A673 (cell line): ENCODE results near the gene TNRC6C.

Experiments used
- EZH2 ChIP-seq: fragments of 200-600 bp; sonication (generic); IDR thresholded peaks from 2 replicates; pipeline ENCODE4 v1.6.1; 2017; ENCODE audit warnings: borderline replicate concordance, low read depth, mild to moderate bottlenecking, mixed read lengths, antibody characterized with exemption, low read length; ENCODE audit not compliant: poor library complexity, severe bottlenecking
- TF ChIP-seq, protein P1 (sequence below): fragments of 300-800, 200-600 bp; sonication (generic); conservative IDR thresholded peaks from 2 replicates; pipeline ENCODE4 v1.5.1; 2017; ENCODE audit warnings: low read depth, mild to moderate bottlenecking, antibody characterized with exemption, low read length, moderate library complexity, mixed read lengths

DNA sequence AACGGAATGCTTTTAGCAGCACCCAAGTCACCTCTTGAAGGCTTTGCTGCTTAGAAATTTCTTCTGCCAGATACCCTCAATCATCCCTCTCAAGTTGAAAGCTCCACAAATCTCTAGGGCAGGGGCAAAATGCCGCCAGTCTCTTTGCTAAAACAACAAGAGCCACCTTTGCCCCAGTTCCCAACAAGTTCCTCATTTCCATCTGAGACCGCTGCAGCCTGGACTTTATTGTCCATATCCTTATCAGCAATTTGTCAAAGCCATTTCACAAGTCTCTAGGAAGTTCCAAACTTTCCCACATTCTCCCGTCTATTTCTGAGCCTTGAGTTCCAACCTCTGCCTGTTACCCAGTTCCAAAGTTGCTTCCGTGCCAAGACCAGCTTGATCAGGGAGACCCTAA, 142.6 kb downstream of the TNRC6C start:
- TF ChIP-seq, protein P1, sequence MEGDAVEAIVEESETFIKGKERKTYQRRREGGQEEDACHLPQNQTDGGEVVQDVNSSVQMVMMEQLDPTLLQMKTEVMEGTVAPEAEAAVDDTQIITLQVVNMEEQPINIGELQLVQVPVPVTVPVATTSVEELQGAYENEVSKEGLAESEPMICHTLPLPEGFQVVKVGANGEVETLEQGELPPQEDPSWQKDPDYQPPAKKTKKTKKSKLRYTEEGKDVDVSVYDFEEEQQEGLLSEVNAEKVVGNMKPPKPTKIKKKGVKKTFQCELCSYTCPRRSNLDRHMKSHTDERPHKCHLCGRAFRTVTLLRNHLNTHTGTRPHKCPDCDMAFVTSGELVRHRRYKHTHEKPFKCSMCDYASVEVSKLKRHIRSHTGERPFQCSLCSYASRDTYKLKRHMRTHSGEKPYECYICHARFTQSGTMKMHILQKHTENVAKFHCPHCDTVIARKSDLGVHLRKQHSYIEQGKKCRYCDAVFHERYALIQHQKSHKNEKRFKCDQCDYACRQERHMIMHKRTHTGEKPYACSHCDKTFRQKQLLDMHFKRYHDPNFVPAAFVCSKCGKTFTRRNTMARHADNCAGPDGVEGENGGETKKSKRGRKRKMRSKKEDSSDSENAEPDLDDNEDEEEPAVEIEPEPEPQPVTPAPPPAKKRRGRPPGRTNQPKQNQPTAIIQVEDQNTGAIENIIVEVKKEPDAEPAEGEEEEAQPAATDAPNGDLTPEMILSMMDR = no peak
- TF ChIP-seq EZH2 = no peak
